Stomach (tissue), 9 donors: ENCODE data around the gene AMBP. TPM values are rescaled to one million over a fixed set of nuclear protein-coding genes. Genes with fewer than 3 reads are reported as not detected.

Source experiments
- DNase-seq, 2 donors: peaks; one replicate each; pipeline versions ENCODE4 v3.0.0 to v3.0.0-alpha.2; 2013 to 2019
- H3K27ac ChIP-seq, 5 donors: fragments of 200-600 bp in 4 of 5; sonication (generic) in 4 of 5; one replicate each; pipeline ENCODE4 v1.5.1; 2013 to 2019; ENCODE audit warnings: mild to moderate bottlenecking in 1 of 5, moderate library complexity in 1 of 5
- H3K27me3 ChIP-seq, 3 donors: fragments of 200-600 bp; sonication (generic); one replicate each; pipeline ENCODE4 v1.5.1; 2017 to 2019; ENCODE audit warnings: mixed run types in 1 of 3
- H3K36me3 ChIP-seq, 4 donors: fragments of 200-600 bp; sonication (generic); 1 replicate in 3 of 4; 2 replicates in 1 of 4; pipeline ENCODE4 v1.5.1; 2016 to 2019
- H3K4me1 ChIP-seq, 4 donors: fragments of 200-600 bp; sonication (generic); one replicate each; pipeline ENCODE4 v1.5.1; 2016 to 2019
- H3K4me3 ChIP-seq, 4 donors: fragments of 200-600 bp; sonication (generic) in 3 of 4; one replicate each; pipeline ENCODE4 v1.5.1; 2016 to 2019; ENCODE audit warnings: mild to moderate bottlenecking in 1 of 4
- H3K9me3 ChIP-seq, 4 donors: fragments of 200-600 bp; sonication (generic); one replicate each; pipeline ENCODE4 v1.5.1; 2016 to 2019
- CTCF ChIP-seq, 7 experiments: fragments of 450-650 bp in 4 of 7; fragments of 200-600 bp in 3 of 7; sonication (generic) in 3 of 7; IDR thresholded peaks; one replicate each; pipeline ENCODE4 v1.5.1; 2016 to 2019; ENCODE audit warnings: antibody characterized with exemption in 7 of 7, control low read depth in 2 of 7, mild to moderate bottlenecking in 1 of 7
- EP300 ChIP-seq: sonication (generic); formaldehyde crosslinking; IDR thresholded peaks from one replicate; pipeline ENCODE4 v1.6.1; 2017; ENCODE audit warnings: antibody characterized with exemption
- POLR2A ChIP-seq, 4 donors: fragments of 450-650 bp; IDR thresholded peaks; one replicate each; pipeline ENCODE4 v1.6.1; 2016; ENCODE audit warnings: antibody characterized with exemption in 4 of 4, control low read depth in 2 of 4, mild to moderate bottlenecking in 1 of 4, moderate library complexity in 1 of 4
- POLR2AphosphoS5 ChIP-seq, 3 donors: sonication (generic); formaldehyde crosslinking; IDR thresholded peaks; one replicate each; pipeline ENCODE4 v1.6.1; 2016; ENCODE audit warnings: antibody characterized with exemption in 3 of 3
- whole genome bisulfite sequencing, 5 donors: extraction: QIAGEN DNeasy Blood & Tissue Kit in 3 of 5; methylation state at CpG; one replicate each; pipeline versions ENCODE4 v1.1.5 to v1.1.7; 2013 to 2018; 5-methylcytosine and 5-hydroxymethylcytosine counted together
- intact Hi-C: fragments of 100-400 bp; cut with DNase I; formaldehyde crosslinking; loops from one replicate; pipeline ENCODE4 v1.15.1; 2023; ENCODE audit warnings: low total_unique reads
- polyA plus RNA-seq, 3 donors: library from polyadenylated mRNA; stranded (reverse); fragments of 200-250 nt; gene quantifications; one replicate each; pipeline ENCODE4 v1.2.3, GENCODE V29; 2013
- total RNA-seq, 5 donors: library from RNA; depleted of rRNA; stranded (reverse); fragments of >200 nt; gene quantifications; one replicate each; pipeline versions ENCODE4 v1.1.0 to v1.2.3, GENCODE V29; 2014 to 2016
- donor health status: healthy with polysubstance abuse.
- donor health status: Bipolar disorder and iron deficiency.
- donor health status: healthy.

AMBP gene
- total and polyA plus RNA-seq, 8 donors, result 0.89 to 3.3 (median 2.5) TPM; not detected in 2

- H3K27ac ChIP-seq, result no peak overlapping the region
- WGBS, 5 donors, result 88 to 97% (median 91%) methylated on average over 12 of the region's 12 CpGs
- H3K4me1 ChIP-seq, result peaks cover 0 to 12% (median 0%) of the 10 kb centered on the region in 4 donors
- no peaks in the 10 kb centered on the region for H3K9me3 ChIP-seq
- no peak overlapping the region for H3K4me3 ChIP-seq
- TF ChIP-seq POLR2A (IDR thresholded peaks at IDR 0.05) (no peak), POLR2AphosphoS5 (IDR thresholded peaks at IDR 0.05) (no peak), EP300 (no peak), CTCF (IDR thresholded peaks at IDR 0.05) (no peak)
- intact Hi-C loops, result no loop called here
- H3K36me3 ChIP-seq, result peaks cover 0 to 14% (median 6%) of the 10 kb centered on the region in 4 donors
- H3K27me3 ChIP-seq, result no peaks in the 10 kb centered on the region
- no peak for DNase-seq
These were observed 16.8 kb downstream of the AMBP start for GRCh38 chr9:114061292-114061691.

- no peaks in the 10 kb centered on the region for H3K27me3 ChIP-seq
- intact Hi-C loops, result no loop called here
- no peak for TF ChIP-seq POLR2A (IDR thresholded peaks at IDR 0.05)
- no peak for TF ChIP-seq CTCF (IDR thresholded peaks at IDR 0.05)
- no peak for TF ChIP-seq POLR2AphosphoS5 (IDR thresholded peaks at IDR 0.05)
- TF ChIP-seq EP300, result no peak
- peaks cover 0 to 14% (median 6%) of the 10 kb centered on the region in 4 donors for H3K36me3 ChIP-seq
- DNase-seq, result no peak
- H3K9me3 ChIP-seq, result no peaks in the 10 kb centered on the region
- WGBS, 5 donors, result 81 to 88% (median 83%) methylated on average over 8 to 9 of the region's 9 CpGs
- H3K4me3 ChIP-seq, result no peak overlapping the region
- H3K27ac ChIP-seq, result no peak overlapping the region
- peaks cover 0 to 12% (median 0%) of the 10 kb centered on the region in 4 donors for H3K4me1 ChIP-seq
These were observed 17.4 kb downstream of the AMBP start for GRCh38 chr9:114060711-114061110.

- intact Hi-C loops, result no loop called here
- no peaks in the 10 kb centered on the region for H3K9me3 ChIP-seq
- H3K4me3 ChIP-seq, result no peak overlapping the region
- 85 to 91% (median 89%) methylated on average over 8 of the region's 8 CpGs for WGBS, 5 donors
- H3K36me3 ChIP-seq, result peaks cover 0 to 14% (median 7%) of the 10 kb centered on the region in 4 donors
- TF ChIP-seq POLR2A (IDR thresholded peaks at IDR 0.05), result no peak
- TF ChIP-seq EP300, result no peak
- TF ChIP-seq CTCF (IDR thresholded peaks at IDR 0.05), result no peak
- TF ChIP-seq POLR2AphosphoS5 (IDR thresholded peaks at IDR 0.05), result no peak
- no peak for DNase-seq
- no peaks in the 10 kb centered on the region for H3K27me3 ChIP-seq
- H3K4me1 ChIP-seq, result peaks cover 0 to 12% (median 0%) of the 10 kb centered on the region in 4 donors
- H3K27ac ChIP-seq, result no peak overlapping the region
These were observed 18.0 kb downstream of the AMBP start for GRCh38 chr9:114060070-114060469.

GRCh38 chr9:114059047-114059803, 18.9 kb downstream of the AMBP start:
- 67 to 75% (median 71%) methylated on average over 7 to 8 of the region's 8 CpGs for WGBS, 5 donors
- peaks cover 0 to 12% (median 0%) of the 10 kb centered on the region in 4 donors for H3K4me1 ChIP-seq
- intact Hi-C loops, result no loop called here
- TF ChIP-seq CTCF (IDR thresholded peaks at IDR 0.05) (no peak), POLR2A (IDR thresholded peaks at IDR 0.05) (no peak), POLR2AphosphoS5 (IDR thresholded peaks at IDR 0.05) (no peak), EP300 (no peak)
- H3K27me3 ChIP-seq, result no peaks in the 10 kb centered on the region
- no peak overlapping the region for H3K4me3 ChIP-seq
- H3K27ac ChIP-seq, result no peak overlapping the region
- peak in 1 of 2 donors; percentile 28 for DNase-seq
- H3K36me3 ChIP-seq, result peaks cover 0 to 18% (median 8%) of the 10 kb centered on the region in 4 donors
- H3K9me3 ChIP-seq, result no peaks in the 10 kb centered on the region
